Tibial artery (tissue), 4 donors: ENCODE data around the gene EMP2.

Experiments used
- DNase-seq, 2 donors: peaks; one replicate each; pipeline ENCODE4 v3.0.0-alpha.2; 2019
- H3K27ac ChIP-seq, 2 donors: fragments of 200-600 bp; sonication (generic) in 1 of 2; 1 replicate in 1 of 2; 2 replicates in 1 of 2; pipeline ENCODE4 v1.5.1; 2018 to 2019; ENCODE audit warnings: mild to moderate bottlenecking in 1 of 2
- H3K27me3 ChIP-seq, 2 donors: fragments of 200-600 bp; sonication (generic) in 1 of 2; one replicate each; pipeline versions ENCODE4 v1.5.1 to v1.6.0; 2016 to 2019
- H3K36me3 ChIP-seq, 3 donors: fragments of 200-600 bp; sonication (generic) in 2 of 3; one replicate each; pipeline ENCODE4 v1.5.1; 2016 to 2019; ENCODE audit warnings: mild to moderate bottlenecking in 2 of 3
- H3K4me1 ChIP-seq, 4 donors: fragments of 200-600 bp; sonication (generic) in 2 of 4; 1 replicate in 3 of 4; 2 replicates in 1 of 4; pipeline ENCODE4 v1.5.1; 2016 to 2019
- H3K4me3 ChIP-seq, 2 donors: fragments of 200-600 bp; sonication (generic) in 1 of 2; 1 replicate in 1 of 2; 2 replicates in 1 of 2; pipeline ENCODE4 v1.5.1; 2018 to 2019; ENCODE audit warnings: mild to moderate bottlenecking in 2 of 2
- H3K9me3 ChIP-seq, 3 donors: fragments of 200-600 bp; sonication (generic) in 1 of 3; one replicate each; pipeline ENCODE4 v1.5.1; 2016 to 2019
- intact Hi-C: fragments of 100-400 bp; cut with DNase I; formaldehyde crosslinking; loops from one replicate; pipeline ENCODE4 v1.15.0; 2023; ENCODE audit warnings: low total_unique reads
- TF ChIP-seq, protein P1 (sequence below), 2 experiments: fragments of 200-600 bp in 1 of 2; fragments of 450-650 bp in 1 of 2; IDR thresholded peaks; one replicate each; pipeline ENCODE4 v1.5.1; 2017 to 2019; ENCODE audit warnings: antibody characterized with exemption in 2 of 2, mild to moderate bottlenecking in 1 of 2, moderate library complexity in 1 of 2

Gene EMP2

DNA sequence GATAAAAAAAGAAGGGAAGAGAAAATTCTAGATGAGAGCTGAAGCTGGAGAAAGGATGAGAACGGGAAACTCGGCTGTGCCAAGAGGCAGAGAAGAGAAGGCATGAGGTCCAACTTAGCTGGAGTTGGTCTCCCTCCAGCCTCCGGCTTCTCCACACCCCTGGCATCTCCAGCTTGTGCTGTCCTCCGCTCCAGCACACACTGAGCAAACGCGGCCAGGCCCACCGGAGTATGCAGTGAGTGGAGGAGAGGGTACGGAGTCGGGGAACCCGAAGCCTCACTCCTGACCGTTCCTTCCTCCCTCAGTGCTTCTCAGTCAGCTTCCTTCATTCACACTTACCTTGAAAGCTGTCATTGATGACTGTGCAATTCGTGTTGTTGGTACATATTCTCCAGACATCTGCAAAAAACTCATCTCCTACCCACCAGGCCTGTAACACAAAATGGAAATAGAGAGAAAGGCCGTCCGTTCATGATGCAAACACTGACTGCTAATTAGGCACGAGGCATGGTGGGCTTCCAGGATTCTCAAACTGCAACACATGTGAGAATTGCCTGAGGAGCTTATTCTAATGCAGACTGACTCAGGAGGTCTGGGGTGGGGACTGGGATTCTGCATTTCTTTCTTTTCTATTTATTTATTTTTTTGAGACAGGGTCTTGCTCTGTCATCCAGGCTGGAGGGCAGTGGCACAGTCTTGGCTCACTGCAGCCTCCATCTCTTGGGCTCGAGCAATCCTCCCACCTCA lies 37.0 kb downstream of the EMP2 start:
- H3K27me3 ChIP-seq: no peaks in the 10 kb centered on the region
- no peak overlapping the region for H3K27ac ChIP-seq
- intact Hi-C loops: no loop called here
- H3K9me3 ChIP-seq: no peaks in the 10 kb centered on the region
- H3K4me3 ChIP-seq: no peak overlapping the region
- no peak for DNase-seq
- H3K36me3 ChIP-seq: peaks cover 74 to 98% (median 93%) of the 10 kb centered on the region in 3 donors
- peaks cover 0 to 6% (median 0%) of the 10 kb centered on the region in 4 donors for H3K4me1 ChIP-seq
- TF ChIP-seq, protein P1, sequence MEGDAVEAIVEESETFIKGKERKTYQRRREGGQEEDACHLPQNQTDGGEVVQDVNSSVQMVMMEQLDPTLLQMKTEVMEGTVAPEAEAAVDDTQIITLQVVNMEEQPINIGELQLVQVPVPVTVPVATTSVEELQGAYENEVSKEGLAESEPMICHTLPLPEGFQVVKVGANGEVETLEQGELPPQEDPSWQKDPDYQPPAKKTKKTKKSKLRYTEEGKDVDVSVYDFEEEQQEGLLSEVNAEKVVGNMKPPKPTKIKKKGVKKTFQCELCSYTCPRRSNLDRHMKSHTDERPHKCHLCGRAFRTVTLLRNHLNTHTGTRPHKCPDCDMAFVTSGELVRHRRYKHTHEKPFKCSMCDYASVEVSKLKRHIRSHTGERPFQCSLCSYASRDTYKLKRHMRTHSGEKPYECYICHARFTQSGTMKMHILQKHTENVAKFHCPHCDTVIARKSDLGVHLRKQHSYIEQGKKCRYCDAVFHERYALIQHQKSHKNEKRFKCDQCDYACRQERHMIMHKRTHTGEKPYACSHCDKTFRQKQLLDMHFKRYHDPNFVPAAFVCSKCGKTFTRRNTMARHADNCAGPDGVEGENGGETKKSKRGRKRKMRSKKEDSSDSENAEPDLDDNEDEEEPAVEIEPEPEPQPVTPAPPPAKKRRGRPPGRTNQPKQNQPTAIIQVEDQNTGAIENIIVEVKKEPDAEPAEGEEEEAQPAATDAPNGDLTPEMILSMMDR (IDR thresholded peaks at IDR 0.05): no peak

DNA sequence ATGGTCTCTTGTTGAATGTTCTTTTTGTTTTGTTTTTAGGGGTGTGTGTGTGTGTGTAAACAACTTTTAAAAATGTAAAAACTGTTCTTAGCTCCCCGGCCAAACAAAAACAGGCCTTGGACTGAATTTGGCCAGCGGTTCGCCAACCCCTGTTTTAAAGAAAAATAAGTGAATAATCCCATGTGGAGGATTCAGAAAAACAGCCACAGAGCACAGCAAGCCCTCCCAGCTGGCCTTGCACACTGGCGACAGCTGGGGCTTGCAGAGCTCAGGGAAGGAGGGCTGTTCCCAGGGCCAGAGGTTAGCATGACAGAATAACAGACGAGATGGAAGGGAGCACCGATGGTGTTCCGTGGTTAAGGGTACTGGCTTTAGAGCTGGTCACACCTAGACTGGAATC lies 39.0 kb downstream of the EMP2 start:
- H3K4me1 ChIP-seq: peaks cover 0 to 6% (median 0%) of the 10 kb centered on the region in 4 donors
- no peak overlapping the region for H3K4me3 ChIP-seq
- no peaks in the 10 kb centered on the region for H3K9me3 ChIP-seq
- H3K27ac ChIP-seq: no peak overlapping the region
- TF ChIP-seq, protein P1 (IDR thresholded peaks at IDR 0.05): no peak
- no peak for DNase-seq
- intact Hi-C loops: no loop called here
- no peaks in the 10 kb centered on the region for H3K27me3 ChIP-seq
- peaks cover 80 to 98% (median 94%) of the 10 kb centered on the region in 3 donors for H3K36me3 ChIP-seq

DNA sequence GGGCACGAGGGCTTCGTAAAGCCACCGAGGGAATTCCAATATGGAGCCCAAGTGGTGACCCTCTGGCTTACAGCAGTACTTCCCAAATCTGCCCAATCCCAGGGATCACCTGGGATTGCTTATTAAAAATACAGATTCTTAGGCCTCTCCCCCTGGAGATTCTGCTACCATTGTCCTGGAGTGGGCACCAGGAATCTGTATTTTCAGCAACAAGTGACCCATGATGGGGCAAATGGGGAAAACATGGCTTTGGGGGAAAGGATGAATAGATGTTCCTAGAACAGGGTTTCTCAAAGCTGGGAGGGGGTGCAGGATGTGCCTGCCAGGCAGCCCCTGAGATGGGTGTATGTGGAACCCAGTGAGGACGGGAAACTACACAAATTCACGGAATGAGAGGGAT lies 40.6 kb downstream of the EMP2 start:
- no peak for DNase-seq
- Histone ChIP-seq H3K4me1 (peaks cover 0 to 6% (median 0%) of the 10 kb centered on the region in 4 donors), H3K4me3 (no peak overlapping the region), H3K27ac (no peak overlapping the region), H3K9me3 (no peaks in the 10 kb centered on the region), H3K27me3 (no peaks in the 10 kb centered on the region), H3K36me3 (peaks cover 72 to 98% (median 94%) of the 10 kb centered on the region in 3 donors)
- TF ChIP-seq, protein P1 (IDR thresholded peaks at IDR 0.05): no peak
- intact Hi-C loops: no loop called here

DNA sequence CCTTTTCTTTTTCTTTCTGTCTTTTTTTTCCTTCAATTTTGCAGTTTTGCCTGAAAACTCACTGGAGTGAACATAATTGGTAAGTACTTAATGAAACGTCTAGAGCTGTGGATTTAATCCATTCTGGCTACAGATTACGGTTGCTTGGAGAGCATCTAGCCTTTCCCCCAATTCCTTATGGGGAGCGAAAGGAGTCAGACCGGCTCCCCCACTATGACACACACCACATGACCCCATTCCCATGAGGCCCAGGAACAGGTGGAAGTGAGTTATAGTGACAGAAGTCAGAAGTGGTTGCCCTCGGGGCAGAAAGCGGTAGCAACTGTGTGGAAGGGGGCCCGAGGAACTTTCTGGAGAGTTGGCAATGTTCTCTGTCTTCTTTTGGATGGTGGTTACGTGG lies 41.2 kb downstream of the EMP2 start:
- H3K36me3 ChIP-seq: peaks cover 66 to 98% (median 94%) of the 10 kb centered on the region in 3 donors

DNA sequence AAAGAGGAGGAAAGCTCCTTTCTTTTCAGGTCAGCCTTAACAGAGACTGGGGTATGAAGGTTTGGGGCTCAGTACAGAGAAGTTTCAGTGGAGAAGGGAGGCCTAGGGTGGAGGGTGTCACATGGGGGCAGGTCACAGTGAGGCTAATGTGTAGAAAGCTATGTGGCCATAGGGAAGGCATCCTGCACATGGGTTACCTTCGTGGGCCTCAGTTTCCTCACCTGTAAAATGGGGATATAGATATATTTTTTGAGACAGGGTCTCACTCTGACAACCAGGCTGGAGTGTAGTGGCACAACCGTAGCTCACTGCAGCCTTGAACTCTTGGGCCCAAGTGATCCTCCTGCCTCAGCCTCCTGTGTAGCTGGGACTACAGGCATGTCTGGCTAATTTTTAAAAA lies 41.8 kb downstream of the EMP2 start:
- DNase-seq: no peak
- TF ChIP-seq, protein P1 (IDR thresholded peaks at IDR 0.05): no peak
- intact Hi-C loops: no loop called here
- Histone ChIP-seq H3K27ac (no peak overlapping the region), H3K4me3 (no peak overlapping the region), H3K27me3 (no peaks in the 10 kb centered on the region), H3K36me3 (peaks cover 67 to 98% (median 94%) of the 10 kb centered on the region in 3 donors), H3K9me3 (no peaks in the 10 kb centered on the region), H3K4me1 (peaks cover 0 to 6% (median 0%) of the 10 kb centered on the region in 4 donors)

More for the DNA sequence above, 41.2 kb downstream of the EMP2 start:
- Histone ChIP-seq H3K4me3 (no peak overlapping the region), H3K4me1 (peaks cover 0 to 6% (median 0%) of the 10 kb centered on the region in 4 donors), H3K9me3 (no peaks in the 10 kb centered on the region), H3K27me3 (no peaks in the 10 kb centered on the region), H3K27ac (no peak overlapping the region)
- TF ChIP-seq, protein P1 (IDR thresholded peaks at IDR 0.05): no peak
- intact Hi-C loops: no loop called here
- DNase-seq: no peak
